ENCODE results near the gene CTBS. TPM values are rescaled to one million over a fixed set of nuclear protein-coding genes. Genes with fewer than 3 reads are reported as not detected.
"Not testable (repeated sequence)": the region's sequence is repeated elsewhere in the genome, so short reads cannot be mapped to it uniquely, and the experiment has no call there.

Gene CTBS
- polyA plus RNA-seq, 1 donor (not counting 4 experiments of a cell fraction or from before 2014, with no cell fraction given) = 16.7 TPM

- no peak overlapping the region for H2AFZ ChIP-seq (ENCODE audit: control insufficient read depth, low read length)
- DNase-seq (ENCODE audit: low read depth, low spot score) (no peak), FAIRE-seq (no peak)
- H3K27me3 ChIP-seq (ENCODE audit: control insufficient read depth, extremely low read depth, insufficient read depth, low read length) = no peaks in the 10 kb centered on the region
- dilution Hi-C loops (cut with MboI; ENCODE audit: extremely low pct_ligation_motif_present, low sequenced_read_pairs) = no loop called here
- H3K36me3 ChIP-seq (ENCODE audit: control insufficient read depth in 2 of 2, extremely low read depth in 1 of 2, insufficient read depth in 2 of 2, low read length in 2 of 2) = no peaks in the 10 kb centered on the region
- peak overlapping the region; percentile 75 for H3K27ac ChIP-seq (ENCODE audit: control insufficient read depth, insufficient read depth, low read length)
- H3K4me3 ChIP-seq (ENCODE audit: control insufficient read depth in 2 of 3, extremely low read depth in 1 of 3, insufficient read depth in 2 of 3, low read depth in 1 of 3, low read length in 3 of 3) = no peak overlapping the region
- peaks cover 22% of the 10 kb centered on the region for H3K4me1 ChIP-seq (ENCODE audit: control insufficient read depth, extremely low read depth, insufficient read depth, low read length)
- H3K9me3 ChIP-seq (ENCODE audit: control insufficient read depth, low read depth, low read length) = no peaks in the 10 kb centered on the region
- H3K4me2 ChIP-seq (ENCODE audit: control insufficient read depth, extremely low read depth, insufficient read depth, low read depth, low read length) = no peak overlapping the region
- no peaks in the 10 kb centered on the region for H3K9me1 ChIP-seq (ENCODE audit: control insufficient read depth, extremely low read depth, insufficient read depth, low read length)
- H3K79me2 ChIP-seq (ENCODE audit: control insufficient read depth, insufficient read depth, low read length) = no peaks in the 10 kb centered on the region
- no peak for TF ChIP-seq EZH2 (IDR thresholded peaks at IDR 0.05; ENCODE audit: low read length)
- TF ChIP-seq CTCF (optimal IDR thresholded peaks at IDR 0.05 in 1 of 3, IDR thresholded peaks at IDR 0.05 in 1 of 3, conservative IDR thresholded peaks at IDR 0.05 in 1 of 3; ENCODE audit: extremely low read depth in 1 of 3, insufficient read depth in 2 of 3, low read length in 3 of 3) = no peak
- H4K20me1 ChIP-seq (ENCODE audit: control insufficient read depth, extremely low read depth, insufficient read depth, low read length) = no peaks in the 10 kb centered on the region
- no peak overlapping the region for H3K9ac ChIP-seq (ENCODE audit: control insufficient read depth, extremely low read depth, insufficient read depth, low read length)
These were observed 24.2 kb upstream of the CTBS start for GRCh38 chr1:84598418-84598817.

DNA sequence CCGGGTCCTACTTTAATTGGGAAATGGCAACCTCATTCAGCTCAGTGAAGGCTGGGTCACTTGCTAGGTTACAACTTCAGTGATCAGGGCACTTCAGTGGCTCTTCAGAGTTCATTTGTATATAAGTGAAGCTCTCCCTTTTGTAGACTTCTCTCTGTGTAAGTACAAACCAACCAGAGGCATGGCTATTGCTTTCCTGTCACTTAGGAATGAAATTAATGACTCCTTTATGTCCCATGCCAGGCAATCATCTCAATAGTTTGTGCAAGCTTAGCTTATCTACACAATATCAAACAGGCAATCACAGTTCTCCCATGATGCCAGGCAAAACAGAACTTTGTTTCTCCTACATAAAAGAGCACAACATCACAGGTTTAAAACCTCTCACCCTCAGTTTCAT, 22.8 kb upstream of the CTBS start:
- H3K27me3 ChIP-seq (ENCODE audit: control insufficient read depth, extremely low read depth, insufficient read depth, low read length) = no peaks in the 10 kb centered on the region
- H2AFZ ChIP-seq (ENCODE audit: control insufficient read depth, low read length) = no peak overlapping the region
- H3K4me3 ChIP-seq (ENCODE audit: control insufficient read depth in 2 of 3, extremely low read depth in 1 of 3, insufficient read depth in 2 of 3, low read depth in 1 of 3, low read length in 3 of 3) = no peak overlapping the region
- DNase-seq (ENCODE audit: low read depth, low spot score) = no peak
- TF ChIP-seq EZH2 (IDR thresholded peaks at IDR 0.05; ENCODE audit: low read length) (no peak), CTCF (optimal IDR thresholded peaks at IDR 0.05 in 1 of 3, IDR thresholded peaks at IDR 0.05 in 1 of 3, conservative IDR thresholded peaks at IDR 0.05 in 1 of 3; ENCODE audit: extremely low read depth in 1 of 3, insufficient read depth in 2 of 3, low read length in 3 of 3) (no peak)
- H4K20me1 ChIP-seq (ENCODE audit: control insufficient read depth, extremely low read depth, insufficient read depth, low read length) = no peaks in the 10 kb centered on the region
- H3K27ac ChIP-seq (ENCODE audit: control insufficient read depth, insufficient read depth, low read length) = no peak overlapping the region
- no peaks in the 10 kb centered on the region for H3K9me3 ChIP-seq (ENCODE audit: control insufficient read depth, low read depth, low read length)
- no peak overlapping the region for H3K4me2 ChIP-seq (ENCODE audit: control insufficient read depth, extremely low read depth, insufficient read depth, low read depth, low read length)
- no peaks in the 10 kb centered on the region for H3K9me1 ChIP-seq (ENCODE audit: control insufficient read depth, extremely low read depth, insufficient read depth, low read length)
- peaks cover 16% of the 10 kb centered on the region for H3K4me1 ChIP-seq (ENCODE audit: control insufficient read depth, extremely low read depth, insufficient read depth, low read length)
- no peaks in the 10 kb centered on the region for H3K79me2 ChIP-seq (ENCODE audit: control insufficient read depth, insufficient read depth, low read length)
- no peak overlapping the region for H3K9ac ChIP-seq (ENCODE audit: control insufficient read depth, extremely low read depth, insufficient read depth, low read length)
- dilution Hi-C loops (cut with MboI; ENCODE audit: extremely low pct_ligation_motif_present, low sequenced_read_pairs) = no loop called here
- FAIRE-seq = no peak
- no peaks in the 10 kb centered on the region for H3K36me3 ChIP-seq (ENCODE audit: control insufficient read depth in 2 of 2, extremely low read depth in 1 of 2, insufficient read depth in 2 of 2, low read length in 2 of 2)

- H3K9me1 ChIP-seq (ENCODE audit: control insufficient read depth, extremely low read depth, insufficient read depth, low read length); FAIRE-seq; dilution Hi-C loops (cut with MboI; ENCODE audit: extremely low pct_ligation_motif_present, low sequenced_read_pairs): not testable (repeated sequence)
These were observed 20.7 kb upstream of the CTBS start for GRCh38 chr1:84594959-84595358.

More at GRCh38 chr1:84594959-84595358, 20.7 kb upstream of the CTBS start:
- not testable (repeated sequence) for H3K36me3 ChIP-seq (ENCODE audit: control insufficient read depth in 2 of 2, extremely low read depth in 1 of 2, insufficient read depth in 2 of 2, low read length in 2 of 2); H3K9me3 ChIP-seq (ENCODE audit: control insufficient read depth, low read depth, low read length); H3K4me2 ChIP-seq (ENCODE audit: control insufficient read depth, extremely low read depth, insufficient read depth, low read depth, low read length); H4K20me1 ChIP-seq (ENCODE audit: control insufficient read depth, extremely low read depth, insufficient read depth, low read length); H3K79me2 ChIP-seq (ENCODE audit: control insufficient read depth, insufficient read depth, low read length); H2AFZ ChIP-seq (ENCODE audit: control insufficient read depth, low read length); H3K27me3 ChIP-seq (ENCODE audit: control insufficient read depth, extremely low read depth, insufficient read depth, low read length); H3K27ac ChIP-seq (ENCODE audit: control insufficient read depth, insufficient read depth, low read length); H3K9ac ChIP-seq (ENCODE audit: control insufficient read depth, extremely low read depth, insufficient read depth, low read length); H3K4me3 ChIP-seq (ENCODE audit: control insufficient read depth in 2 of 3, extremely low read depth in 1 of 3, insufficient read depth in 2 of 3, low read depth in 1 of 3, low read length in 3 of 3); DNase-seq (ENCODE audit: low read depth, low spot score)
- H3K4me1 ChIP-seq (ENCODE audit: control insufficient read depth, extremely low read depth, insufficient read depth, low read length) = peaks cover 14% of the 10 kb centered on the region
